ENCODE results near the gene WEE1.

WEE1 gene

GRCh38 chr11:9569588-9570164 lies 3.8 kb upstream of the WEE1 start:
- no peak for TF ChIP-seq Cebpa-rat (IDR thresholded peaks at IDR 0.05)
- Histone ChIP-seq H3K27ac (peak overlapping the region in 4 of 11 experiments; percentile 22 to 51 (median 44); a peak in 5 of 22 replicates), H3K27me3 (no peaks in the 10 kb centered on the region), H3K9me3 (replicated peaks in 1 of 11) (no peaks in the 10 kb centered on the region), H3K36me3 (no peaks in the 10 kb centered on the region), H3K9ac (0 out of 22 replicates have a peak overlapping the region, but pooled peaks of 1 of the 11 experiments have one; percentile 35), H4K20me1 (peaks cover 0 to 8% (median 4%) of the 10 kb centered on the region in 11 experiments; a peak in 8 of 22 replicates), H3K4me3 (no peak overlapping the region), H3K4me2 (peak overlapping the region in 9 of 11 experiments; percentile 13 to 57 (median 37); a peak in 15 of 22 replicates), H3K4me1 (peaks cover 18 to 30% (median 24%) of the 10 kb centered on the region in 10 experiments)

DNA sequence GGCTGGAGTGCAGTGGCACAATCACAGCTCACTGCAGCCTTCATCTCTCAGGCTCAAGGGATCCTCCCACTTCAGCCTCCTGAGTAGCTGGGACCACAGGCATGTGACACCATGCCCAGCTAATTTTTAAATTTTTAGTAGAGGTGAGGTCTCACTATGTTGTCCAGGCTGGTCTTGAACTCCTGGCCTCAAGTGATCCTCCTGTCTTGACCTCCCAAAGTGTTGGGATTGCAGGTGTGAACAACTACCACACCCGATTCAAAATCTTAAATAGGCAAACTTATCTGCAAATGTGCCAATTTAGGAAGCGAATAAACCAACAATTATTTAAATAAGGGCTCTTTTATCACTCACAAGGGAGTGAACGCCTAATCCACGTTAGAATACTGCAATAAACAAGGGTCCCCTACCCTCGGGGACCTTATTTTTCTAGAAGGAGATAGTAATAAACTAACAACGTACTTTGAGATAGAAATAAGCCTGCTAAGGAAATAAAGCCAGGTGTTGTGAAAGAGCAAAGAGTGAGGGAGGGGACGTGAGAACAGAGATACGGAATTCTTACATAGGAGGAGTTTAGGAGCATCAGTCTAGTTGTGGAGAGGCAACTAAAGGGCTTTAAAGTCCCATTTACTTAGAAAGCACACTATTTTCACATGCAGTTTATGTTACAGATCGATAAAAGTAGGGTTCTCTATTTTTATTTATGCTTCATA lies 3.0 kb upstream of the WEE1 start:
- Histone ChIP-seq H3K9me3 (replicated peaks in 1 of 11) (no peaks in the 10 kb centered on the region), H3K36me3 (peaks cover 0 to under 1% (median 0%) of the 10 kb centered on the region in 11 experiments; a peak in 2 of 22 replicates), H3K4me2 (0 out of 22 replicates have a peak overlapping the region, but pooled peaks of 1 of the 11 experiments have one; percentile 44), H3K27me3 (no peaks in the 10 kb centered on the region), H3K9ac (no peak overlapping the region), H4K20me1 (peaks cover 0 to 16% (median 11%) of the 10 kb centered on the region in 11 experiments; a peak in 14 of 22 replicates), H3K27ac (no peak overlapping the region), H3K4me3 (no peak overlapping the region), H3K4me1 (peaks cover 20 to 32% (median 26%) of the 10 kb centered on the region in 10 experiments)
- no peak for TF ChIP-seq Cebpa-rat (IDR thresholded peaks at IDR 0.05)

- H3K9ac ChIP-seq, result no peak overlapping the region
- H3K36me3 ChIP-seq, result peaks cover 0 to 7% (median under 1%) of the 10 kb centered on the region in 11 experiments; a peak in 7 of 22 replicates
- H3K27me3 ChIP-seq, result no peaks in the 10 kb centered on the region
- H3K4me2 ChIP-seq, result 0 out of 22 replicates have a peak overlapping the region, but pooled peaks of 1 of the 11 experiments have one; percentile 95
- H4K20me1 ChIP-seq, result peaks cover 0 to 24% (median 19%) of the 10 kb centered on the region in 11 experiments; a peak in 14 of 22 replicates
- H3K27ac ChIP-seq, result no peak overlapping the region
- H3K4me1 ChIP-seq, result peaks cover 21 to 37% (median 33%) of the 10 kb centered on the region in 10 experiments
- no peak for TF ChIP-seq Cebpa-rat (IDR thresholded peaks at IDR 0.05)
- no peaks in the 10 kb centered on the region for H3K9me3 ChIP-seq (replicated peaks in 1 of 11)
- H3K4me3 ChIP-seq, result no peak overlapping the region
Observed at GRCh38 chr11:9571071-9571762, 2.3 kb upstream of the WEE1 start.

DNA sequence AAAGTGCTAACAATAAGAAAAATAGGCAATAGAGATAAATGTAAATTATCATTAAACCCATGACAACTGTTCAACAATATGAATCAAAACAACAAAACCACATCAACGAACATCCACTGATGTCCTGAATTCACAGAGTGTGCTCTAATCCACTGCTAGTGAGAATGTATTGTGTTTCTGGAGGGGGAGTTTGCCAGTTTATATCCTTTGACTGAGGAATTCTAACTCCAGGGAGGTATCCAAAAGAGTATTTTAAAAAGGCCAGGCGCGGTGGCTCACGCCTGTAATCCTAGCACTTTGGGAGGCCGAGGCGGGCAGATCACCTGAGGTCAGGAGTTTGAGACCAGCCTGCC lies 1.7 kb upstream of the WEE1 start:
- H3K4me1 ChIP-seq, result peaks cover 22 to 42% (median 37%) of the 10 kb centered on the region in 10 experiments
- no peaks in the 10 kb centered on the region for H3K9me3 ChIP-seq (replicated peaks in 1 of 11)
- peak overlapping the region in 3 of 10 experiments; percentile 81 to 99 (median 96); a peak in 2 of 20 replicates for H3K4me3 ChIP-seq
- H3K4me2 ChIP-seq, result peak overlapping the region; percentile 84 to 97 (median 90)
- TF ChIP-seq Cebpa-rat (IDR thresholded peaks at IDR 0.05), result no peak
- H3K36me3 ChIP-seq, result peaks cover 0 to 12% (median 5%) of the 10 kb centered on the region in 11 experiments; a peak in 10 of 22 replicates
- H3K9ac ChIP-seq, result peak overlapping the region in 3 of 11 experiments; percentile 89 to 97 (median 94); a peak in 4 of 22 replicates
- 0 out of 22 replicates have a peak overlapping the region, but pooled peaks of 1 of the 11 experiments have one; percentile 89 for H3K27ac ChIP-seq
- H4K20me1 ChIP-seq, result peaks cover 0 to 29% (median 22%) of the 10 kb centered on the region in 11 experiments; a peak in 14 of 22 replicates
- H3K27me3 ChIP-seq, result no peaks in the 10 kb centered on the region

DNA sequence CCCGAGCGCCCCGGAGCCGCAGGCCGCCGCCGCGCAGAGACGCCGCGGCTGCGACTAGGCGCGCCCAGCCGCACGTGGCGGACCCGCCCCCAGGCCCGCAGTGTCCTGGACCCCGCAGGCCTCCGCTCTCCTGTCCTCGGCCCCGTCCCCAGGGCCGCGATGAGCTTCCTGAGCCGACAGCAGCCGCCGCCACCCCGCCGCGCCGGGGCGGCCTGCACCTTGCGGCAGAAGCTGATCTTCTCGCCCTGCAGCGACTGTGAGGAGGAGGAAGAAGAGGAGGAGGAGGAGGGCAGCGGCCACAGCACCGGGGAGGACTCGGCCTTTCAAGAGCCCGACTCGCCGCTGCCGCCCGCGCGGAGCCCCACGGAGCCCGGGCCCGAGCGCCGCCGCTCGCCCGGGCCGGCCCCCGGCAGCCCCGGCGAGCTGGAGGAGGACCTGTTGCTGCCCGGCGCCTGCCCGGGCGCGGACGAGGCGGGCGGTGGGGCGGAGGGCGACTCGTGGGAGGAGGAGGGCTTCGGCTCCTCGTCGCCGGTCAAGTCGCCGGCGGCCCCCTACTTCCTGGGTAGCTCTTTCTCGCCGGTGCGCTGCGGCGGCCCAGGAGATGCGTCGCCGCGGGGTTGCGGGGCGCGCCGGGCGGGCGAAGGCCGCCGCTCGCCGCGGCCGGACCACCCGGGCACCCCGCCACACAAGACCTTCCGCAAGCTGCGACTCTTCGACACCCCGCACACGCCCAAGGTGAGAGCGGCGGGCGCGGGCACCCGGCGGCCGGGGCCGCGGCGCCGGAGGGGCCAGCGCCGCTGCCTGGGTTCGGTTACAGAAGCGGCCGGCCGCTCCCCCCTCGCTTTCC lies 528 bp downstream of the WEE1 start:
- peak overlapping the region; percentile 71 to 99 (median 96) for H3K4me3 ChIP-seq
- H4K20me1 ChIP-seq, result peaks cover 0 to 51% (median 27%) of the 10 kb centered on the region in 11 experiments; a peak in 14 of 22 replicates
- no peaks in the 10 kb centered on the region for H3K27me3 ChIP-seq
- H3K36me3 ChIP-seq, result peaks cover 0 to 35% (median 28%) of the 10 kb centered on the region in 11 experiments; a peak in 17 of 22 replicates
- H3K4me2 ChIP-seq, result peak overlapping the region; percentile 85 to 97 (median 94)
- no peak for TF ChIP-seq Cebpa-rat (IDR thresholded peaks at IDR 0.05)
- no peaks in the 10 kb centered on the region for H3K9me3 ChIP-seq (replicated peaks in 1 of 11)
- H3K27ac ChIP-seq, result peak overlapping the region; percentile 32 to 98 (median 95); a peak in 21 of 22 replicates
- H3K4me1 ChIP-seq, result peaks cover 22 to 45% (median 35%) of the 10 kb centered on the region in 10 experiments
- H3K9ac ChIP-seq, result peak overlapping the region; percentile 86 to 98 (median 95)

DNA sequence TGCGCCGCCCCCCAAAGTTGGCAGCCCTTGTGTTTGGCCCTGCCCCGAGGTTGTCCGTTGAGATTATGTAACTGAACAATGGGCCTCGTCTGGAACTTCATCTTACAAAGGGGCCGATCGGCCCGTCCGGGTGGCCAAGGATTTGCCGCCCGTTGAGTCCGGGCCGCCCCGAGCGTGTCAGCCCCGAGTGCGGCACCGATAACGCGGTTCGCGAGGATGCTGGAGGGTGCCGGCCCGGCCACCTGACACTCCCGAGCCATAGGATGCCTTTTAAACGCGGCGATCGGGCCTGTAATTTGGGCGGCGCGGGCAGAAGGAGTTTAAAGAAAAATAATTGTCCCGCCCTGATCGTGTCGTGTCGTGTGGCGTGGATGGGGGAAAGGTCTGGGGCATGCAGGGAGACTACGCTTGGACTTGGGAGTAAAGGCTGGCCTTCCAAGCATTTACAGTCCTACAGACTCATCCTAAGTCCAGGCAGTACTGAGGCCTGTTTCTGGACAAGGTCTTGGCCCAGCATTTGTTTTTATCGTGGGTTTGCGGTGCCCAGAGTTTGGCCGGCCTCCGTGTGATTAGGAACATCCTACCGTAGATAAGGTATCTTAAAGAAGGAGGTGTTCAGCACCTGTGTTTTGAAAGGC lies 1.3 kb downstream of the WEE1 start:
- H3K4me2 ChIP-seq, result peak overlapping the region; percentile 85 to 97 (median 94)
- H3K4me3 ChIP-seq, result peak overlapping the region; percentile 71 to 99 (median 96)
- H3K4me1 ChIP-seq, result peaks cover 22 to 37% (median 29%) of the 10 kb centered on the region in 10 experiments
- peak overlapping the region; percentile 32 to 98 (median 95); a peak in 21 of 22 replicates for H3K27ac ChIP-seq
- no peaks in the 10 kb centered on the region for H3K9me3 ChIP-seq (replicated peaks in 1 of 11)
- H3K9ac ChIP-seq, result peak overlapping the region; percentile 86 to 98 (median 95)
- peaks cover 0 to 59% (median 27%) of the 10 kb centered on the region in 11 experiments; a peak in 14 of 22 replicates for H4K20me1 ChIP-seq
- H3K27me3 ChIP-seq, result no peaks in the 10 kb centered on the region
- peaks cover 0 to 42% (median 35%) of the 10 kb centered on the region in 11 experiments; a peak in 17 of 22 replicates for H3K36me3 ChIP-seq
- no peak for TF ChIP-seq Cebpa-rat (IDR thresholded peaks at IDR 0.05)

All from BLaER1 treated with 17β-estradiol and CSF1 and Interleukin-3, amounts not matched to agents 10 nM and 100 nM (cell line).